Activated naive CD8-positive, alpha-beta T cell treated with anti-CD3 and anti-CD28 coated beads, Interleukin-2, amount 50 U/mL, for 24 hours (primary cell): ENCODE data around the gene ZPBP.
"Not testable (repeated sequence)": the region's sequence is repeated elsewhere in the genome, so short reads cannot be mapped to it uniquely, and the experiment has no call there.

Experiments used
- ATAC-seq: fragments of 150-1000 bp; cut with Tn5 transposase; one replicate; pipeline ENCODE4 v1.10.0; 2021
- DNase-seq: peaks from one replicate; pipeline ENCODE4 v3.0.0; 2021
- H3K27ac Mint-ChIP-seq: one replicate; pipeline ENCODE4 v1.8.0; 2021; ENCODE audit warnings: mild to moderate bottlenecking, mixed read lengths
- H3K27me3 Mint-ChIP-seq: one replicate; pipeline ENCODE4 v1.8.0; 2021; ENCODE audit warnings: mixed read lengths
- H3K36me3 Mint-ChIP-seq: one replicate; pipeline ENCODE4 v1.8.0; 2021; ENCODE audit warnings: low read depth, mixed read lengths
- H3K4me1 Mint-ChIP-seq: one replicate; pipeline ENCODE4 v1.8.0; 2021; ENCODE audit warnings: mixed read lengths
- H3K4me3 Mint-ChIP-seq: one replicate; pipeline ENCODE4 v1.8.0; 2021; ENCODE audit warnings: mild to moderate bottlenecking, moderate library complexity, mixed read lengths
- H3K9me3 Mint-ChIP-seq: one replicate; pipeline ENCODE4 v1.8.0; 2021; ENCODE audit warnings: mixed read lengths

The ZPBP gene

DNA sequence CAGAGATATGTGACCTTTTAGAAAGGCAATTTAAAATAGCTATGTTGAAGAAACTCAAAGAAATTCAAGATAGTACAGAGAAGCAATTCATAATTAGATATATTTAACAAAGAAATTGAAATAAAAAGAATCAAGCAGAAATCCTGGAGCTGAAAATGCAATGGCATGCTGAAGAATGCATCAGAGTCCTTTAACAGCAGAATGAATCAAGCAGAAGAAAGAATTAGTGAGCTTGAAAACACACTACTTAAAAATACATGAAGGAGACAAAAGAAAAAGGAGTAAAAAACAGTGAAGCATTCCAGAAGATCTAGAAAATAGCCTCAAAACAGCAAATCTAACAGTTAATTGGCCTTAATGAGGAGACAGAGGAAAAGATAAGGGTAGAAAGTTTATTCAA lies 20.0 kb downstream of the ZPBP start:
- Mint-ChIP-seq H3K36me3 (peaks cover 12% of the 10 kb centered on the region), H3K27ac (no peak overlapping the region), H3K4me1 (peaks cover 21% of the 10 kb centered on the region), H3K27me3 (peaks cover 8% of the 10 kb centered on the region), H3K9me3 (peaks cover 32% of the 10 kb centered on the region), H3K4me3 (no peak overlapping the region)
- ATAC-seq (no peak), DNase-seq (no peak)

DNA sequence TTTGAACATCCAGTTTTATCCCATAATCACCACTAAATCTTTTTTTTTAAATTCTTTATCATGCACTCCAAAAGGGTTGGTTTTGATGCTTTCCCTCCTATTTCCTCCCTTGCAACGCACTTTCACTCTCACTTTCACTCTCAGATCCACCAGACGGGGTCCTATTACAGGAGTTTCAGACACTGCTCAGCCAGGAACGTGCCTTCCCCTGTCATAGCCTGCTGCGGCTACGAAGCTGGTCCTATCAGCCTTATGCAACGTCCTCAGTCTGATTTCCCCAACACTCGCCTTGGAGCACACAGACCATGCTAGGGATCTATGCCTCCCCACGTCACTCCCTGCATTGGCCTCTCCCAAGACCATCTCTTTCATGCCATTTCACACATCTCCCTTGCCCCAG lies 23.4 kb downstream of the ZPBP start:
- H3K9me3 Mint-ChIP-seq, result peaks cover 29% of the 10 kb centered on the region
- H3K27ac Mint-ChIP-seq, result peak overlapping the region; percentile 77
- peak overlapping the region; percentile 78 for H3K4me3 Mint-ChIP-seq
- H3K27me3 Mint-ChIP-seq, result no peaks in the 10 kb centered on the region
- DNase-seq, result peak; percentile 41
- H3K36me3 Mint-ChIP-seq, result peaks cover 12% of the 10 kb centered on the region
- peak; percentile 79 for ATAC-seq
- H3K4me1 Mint-ChIP-seq, result peaks cover 23% of the 10 kb centered on the region

GRCh38 chr7:50068850-50069551 lies 24.0 kb downstream of the ZPBP start:
- Mint-ChIP-seq H3K4me1 (peaks cover 23% of the 10 kb centered on the region), H3K27me3 (no peaks in the 10 kb centered on the region), H3K36me3 (peaks cover 12% of the 10 kb centered on the region), H3K9me3 (peaks cover 24% of the 10 kb centered on the region), H3K27ac (peak overlapping the region; percentile 77), H3K4me3 (peak overlapping the region; percentile 78)
- DNase-seq (no peak), ATAC-seq (peak; percentile 48)

DNA sequence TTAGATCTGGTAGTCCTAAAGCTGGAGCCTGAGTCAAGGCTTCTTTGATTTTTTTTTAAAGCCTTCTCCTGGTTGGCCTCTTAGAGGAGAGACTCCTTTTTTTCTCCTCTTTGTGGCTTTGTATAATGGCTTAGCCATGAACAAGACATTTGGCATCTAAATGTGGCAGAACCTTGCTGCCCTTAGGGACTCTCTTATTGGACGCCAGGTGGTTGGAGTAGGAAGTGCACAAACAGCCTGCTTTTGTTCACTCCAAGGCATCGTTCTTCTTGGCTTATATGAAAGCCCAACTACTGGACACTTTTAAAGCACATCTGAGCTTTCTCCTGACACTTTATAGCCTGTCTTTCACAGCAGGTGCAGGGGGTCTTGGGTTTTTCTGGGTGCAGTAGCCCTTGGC lies 25.0 kb downstream of the ZPBP start:
- DNase-seq (no peak), ATAC-seq (peak; percentile 55)
- H3K9me3 Mint-ChIP-seq, result peaks cover 21% of the 10 kb centered on the region
- H3K4me1 Mint-ChIP-seq, result peaks cover 23% of the 10 kb centered on the region
- H3K36me3 Mint-ChIP-seq, result peaks cover 11% of the 10 kb centered on the region
- no peak overlapping the region for H3K4me3 Mint-ChIP-seq
- H3K27ac Mint-ChIP-seq, result no peak overlapping the region
- H3K27me3 Mint-ChIP-seq, result no peaks in the 10 kb centered on the region

DNA sequence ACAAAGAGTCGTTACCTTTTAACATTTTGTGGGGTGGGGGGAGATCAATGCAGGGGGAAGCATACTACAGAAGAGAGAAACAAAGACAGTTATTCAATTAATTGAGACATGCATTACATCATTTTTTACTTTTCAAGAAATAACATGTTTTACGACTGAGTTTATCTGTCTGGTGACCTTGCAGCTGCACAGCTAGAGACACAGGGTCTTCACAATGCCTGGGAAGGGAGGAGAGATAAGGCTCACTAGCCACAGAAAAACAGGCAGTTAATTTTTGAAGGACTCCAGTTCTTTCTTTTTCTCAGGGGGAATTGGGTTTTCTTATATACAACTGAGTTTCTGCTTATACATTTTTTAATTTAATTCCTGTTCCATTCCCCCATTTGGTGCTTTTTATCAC lies 30.1 kb downstream of the ZPBP start:
- Mint-ChIP-seq H3K9me3 (peaks cover 11% of the 10 kb centered on the region), H3K27ac (no peak overlapping the region), H3K27me3 (no peaks in the 10 kb centered on the region), H3K4me3 (no peak overlapping the region), H3K4me1 (peaks cover under 1% of the 10 kb centered on the region), H3K36me3 (no peaks in the 10 kb centered on the region)
- DNase-seq, result no peak
- no peak for ATAC-seq

GRCh38 chr7:50056131-50056530 lies 36.9 kb downstream of the ZPBP start:
- DNase-seq (no peak), ATAC-seq (no peak)
- Mint-ChIP-seq H3K4me1 (no peaks in the 10 kb centered on the region), H3K27me3 (peaks cover 5% of the 10 kb centered on the region), H3K4me3 (no peak overlapping the region), H3K27ac (no peak overlapping the region), H3K36me3 (no peaks in the 10 kb centered on the region), H3K9me3 (no peaks in the 10 kb centered on the region)

DNA sequence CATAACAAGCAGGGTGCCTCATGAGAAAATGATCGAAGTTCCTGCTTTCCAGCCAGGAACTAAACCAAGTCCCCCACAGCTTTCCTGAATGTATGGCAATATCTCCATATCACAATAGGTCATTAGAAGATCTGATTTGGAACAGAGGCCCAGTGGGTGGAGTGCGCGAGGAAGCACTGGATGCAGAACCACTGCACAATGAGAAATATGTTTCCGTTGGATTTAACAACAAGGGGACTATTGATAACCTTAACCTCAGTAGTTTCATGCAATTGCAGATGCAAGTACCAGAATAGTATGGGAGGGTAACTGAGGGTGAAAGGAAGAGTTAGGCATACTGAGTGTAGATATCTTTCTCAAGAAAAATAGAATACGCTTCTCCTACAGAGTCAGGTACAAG lies 45.3 kb downstream of the ZPBP start:
- H3K36me3 Mint-ChIP-seq, result no peaks in the 10 kb centered on the region
- H3K27me3 Mint-ChIP-seq, result peaks cover 21% of the 10 kb centered on the region
- ATAC-seq (no peak), DNase-seq (no peak)
- no peak overlapping the region for H3K4me3 Mint-ChIP-seq
- no peak overlapping the region for H3K27ac Mint-ChIP-seq
- no peaks in the 10 kb centered on the region for H3K4me1 Mint-ChIP-seq
- H3K9me3 Mint-ChIP-seq, result peaks cover 8% of the 10 kb centered on the region

GRCh38 chr7:50041165-50041564 lies 51.9 kb downstream of the ZPBP start:
- peaks cover 19% of the 10 kb centered on the region for H3K27me3 Mint-ChIP-seq
- not testable (repeated sequence) for ATAC-seq, H3K4me3 Mint-ChIP-seq

GRCh38 chr7:50037086-50037485 lies 56.0 kb downstream of the ZPBP start:
- H3K27ac Mint-ChIP-seq, result no peak overlapping the region
- H3K4me1 Mint-ChIP-seq, result no peaks in the 10 kb centered on the region
- ATAC-seq (no peak), DNase-seq (no peak)
- no peak overlapping the region for H3K4me3 Mint-ChIP-seq
- H3K36me3 Mint-ChIP-seq, result no peaks in the 10 kb centered on the region
- no peaks in the 10 kb centered on the region for H3K9me3 Mint-ChIP-seq
- peaks cover 10% of the 10 kb centered on the region for H3K27me3 Mint-ChIP-seq

More at GRCh38 chr7:50041165-50041564, 51.9 kb downstream of the ZPBP start:
- H3K9me3 Mint-ChIP-seq, H3K4me1 Mint-ChIP-seq, H3K27ac Mint-ChIP-seq, DNase-seq, H3K36me3 Mint-ChIP-seq: not testable (repeated sequence)

DNA sequence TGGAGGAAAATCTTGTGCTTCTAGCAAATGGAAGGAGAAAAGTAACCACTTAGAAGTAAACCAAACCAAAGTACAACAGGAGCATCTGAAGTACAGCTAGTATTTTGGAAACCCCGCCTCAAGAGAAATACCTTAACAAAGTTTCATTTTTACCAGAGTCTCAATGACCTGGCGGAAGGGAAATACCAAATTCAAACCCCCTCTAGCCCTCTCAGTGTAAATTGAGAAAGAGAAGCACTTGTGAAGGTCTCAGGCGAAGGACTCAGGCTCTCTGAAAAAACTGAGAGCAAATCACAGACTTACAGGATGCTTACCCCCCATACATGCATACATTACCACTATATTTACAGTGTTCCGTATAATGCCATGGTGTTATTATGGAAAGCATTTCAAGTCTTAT lies 70.1 kb downstream of the ZPBP start:
- Mint-ChIP-seq H3K4me1 (no peaks in the 10 kb centered on the region), H3K9me3 (no peaks in the 10 kb centered on the region), H3K4me3 (no peak overlapping the region), H3K36me3 (no peaks in the 10 kb centered on the region), H3K27ac (no peak overlapping the region), H3K27me3 (peaks cover 12% of the 10 kb centered on the region)
- DNase-seq, result no peak
- no peak for ATAC-seq

- no peaks in the 10 kb centered on the region for H3K4me1 Mint-ChIP-seq
- H3K27me3 Mint-ChIP-seq, result peaks cover 12% of the 10 kb centered on the region
- H3K36me3 Mint-ChIP-seq, result no peaks in the 10 kb centered on the region
- no peak overlapping the region for H3K4me3 Mint-ChIP-seq
- no peak for ATAC-seq
- no peak overlapping the region for H3K27ac Mint-ChIP-seq
- DNase-seq, result no peak
- H3K9me3 Mint-ChIP-seq, result no peaks in the 10 kb centered on the region
Measured at GRCh38 chr7:50022451-50022850, 70.6 kb downstream of the ZPBP start.

DNA sequence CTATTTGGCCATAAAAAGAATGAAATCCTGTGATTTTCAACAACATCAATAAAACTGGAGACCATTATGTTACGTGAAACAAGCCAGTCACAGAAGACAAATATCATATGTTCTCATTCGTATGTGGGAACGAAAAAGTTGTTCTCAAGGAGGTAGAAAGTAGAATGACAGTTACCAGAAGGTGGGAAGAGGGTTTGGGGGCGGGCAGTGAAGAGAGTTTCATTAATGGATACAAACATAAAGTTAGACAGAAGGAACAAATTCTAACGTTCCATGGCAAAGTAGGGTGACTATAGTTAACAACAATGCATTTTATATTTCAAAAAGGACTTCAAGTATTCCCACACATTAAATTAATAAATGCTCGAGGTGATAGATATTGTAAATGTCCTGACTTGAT lies 97.4 kb downstream of the ZPBP start:
- no peak overlapping the region for H3K27ac Mint-ChIP-seq
- ATAC-seq, result no peak
- H3K27me3 Mint-ChIP-seq, result no peaks in the 10 kb centered on the region
- no peaks in the 10 kb centered on the region for H3K36me3 Mint-ChIP-seq
- no peak overlapping the region for H3K4me3 Mint-ChIP-seq
- DNase-seq, result no peak
- no peaks in the 10 kb centered on the region for H3K9me3 Mint-ChIP-seq
- no peaks in the 10 kb centered on the region for H3K4me1 Mint-ChIP-seq

GRCh38 chr7:49986191-49986590 lies 106.9 kb downstream of the ZPBP start:
- ATAC-seq (no peak), DNase-seq (no peak)
- H3K27ac Mint-ChIP-seq, result no peak overlapping the region
- H3K4me1 Mint-ChIP-seq, result no peaks in the 10 kb centered on the region
- H3K36me3 Mint-ChIP-seq, result no peaks in the 10 kb centered on the region
- no peaks in the 10 kb centered on the region for H3K27me3 Mint-ChIP-seq
- H3K9me3 Mint-ChIP-seq, result peaks cover 13% of the 10 kb centered on the region
- no peak overlapping the region for H3K4me3 Mint-ChIP-seq

GRCh38 chr7:49980465-49980864 lies 112.6 kb downstream of the ZPBP start:
- H3K27ac Mint-ChIP-seq, result no peak overlapping the region

GRCh38 chr7:49976238-49976637 lies 116.8 kb downstream of the ZPBP start:
- Mint-ChIP-seq H3K36me3 (no peaks in the 10 kb centered on the region), H3K27ac (no peak overlapping the region), H3K4me3 (no peak overlapping the region), H3K27me3 (no peaks in the 10 kb centered on the region), H3K9me3 (no peaks in the 10 kb centered on the region), H3K4me1 (no peaks in the 10 kb centered on the region)
- ATAC-seq (no peak), DNase-seq (no peak)

More at GRCh38 chr7:49980465-49980864, 112.6 kb downstream of the ZPBP start:
- Mint-ChIP-seq H3K36me3 (no peaks in the 10 kb centered on the region), H3K27me3 (no peaks in the 10 kb centered on the region), H3K4me1 (no peaks in the 10 kb centered on the region), H3K9me3 (no peaks in the 10 kb centered on the region), H3K4me3 (no peak overlapping the region)
- no peak for DNase-seq
- ATAC-seq, result no peak

DNA sequence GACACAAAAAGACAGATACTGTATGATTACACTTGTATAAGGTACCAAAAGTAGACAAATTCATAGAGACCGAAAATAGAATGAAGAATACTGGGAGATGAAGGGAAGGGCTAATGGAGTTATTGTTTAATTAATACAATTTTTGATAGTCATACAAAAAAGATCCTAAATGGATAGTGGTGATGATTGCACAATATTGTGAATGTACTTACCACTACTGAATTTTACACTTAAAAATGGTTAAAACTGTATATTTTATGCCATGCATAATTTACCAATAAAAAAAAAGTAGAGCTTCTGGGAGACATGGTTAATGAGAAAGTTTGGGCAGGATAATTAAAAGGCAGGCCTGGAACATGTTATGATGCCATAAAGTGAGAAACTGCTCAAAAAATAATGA lies 119.0 kb downstream of the ZPBP start:
- Mint-ChIP-seq H3K27ac (no peak overlapping the region), H3K36me3 (no peaks in the 10 kb centered on the region), H3K9me3 (no peaks in the 10 kb centered on the region), H3K4me3 (no peak overlapping the region), H3K4me1 (no peaks in the 10 kb centered on the region), H3K27me3 (no peaks in the 10 kb centered on the region)
- DNase-seq (no peak), ATAC-seq (no peak)
